Metanephros (tissue), 2 donors: ENCODE measurements around the gene PDPR. TPM values are rescaled to one million over a fixed set of nuclear protein-coding genes. Genes with fewer than 3 reads are reported as not detected.

Source experiments
- small RNA-seq: library from RNA; depleted of rRNA; stranded (forward); fragments of <200 nt; gene quantifications from one replicate; pipeline ENCODE3, GENCODE V24; 2014; ENCODE audit warnings: low replicate concordance
- total RNA-seq: library from RNA; depleted of rRNA; stranded (reverse); fragments of >200 nt; gene quantifications from one replicate; pipeline ENCODE4 v1.2.3, GENCODE V29; 2014

PDPR gene
- 36.6 TPM for total RNA-seq

GRCh38 chr16:70113982-70114826 is at the start of gene PDPR:
Gene PDPR, plus strand, starts transcription at chr16:70114332. Its CDS starts 6,161 bp downstream, at chr16:70120493.

DNA sequence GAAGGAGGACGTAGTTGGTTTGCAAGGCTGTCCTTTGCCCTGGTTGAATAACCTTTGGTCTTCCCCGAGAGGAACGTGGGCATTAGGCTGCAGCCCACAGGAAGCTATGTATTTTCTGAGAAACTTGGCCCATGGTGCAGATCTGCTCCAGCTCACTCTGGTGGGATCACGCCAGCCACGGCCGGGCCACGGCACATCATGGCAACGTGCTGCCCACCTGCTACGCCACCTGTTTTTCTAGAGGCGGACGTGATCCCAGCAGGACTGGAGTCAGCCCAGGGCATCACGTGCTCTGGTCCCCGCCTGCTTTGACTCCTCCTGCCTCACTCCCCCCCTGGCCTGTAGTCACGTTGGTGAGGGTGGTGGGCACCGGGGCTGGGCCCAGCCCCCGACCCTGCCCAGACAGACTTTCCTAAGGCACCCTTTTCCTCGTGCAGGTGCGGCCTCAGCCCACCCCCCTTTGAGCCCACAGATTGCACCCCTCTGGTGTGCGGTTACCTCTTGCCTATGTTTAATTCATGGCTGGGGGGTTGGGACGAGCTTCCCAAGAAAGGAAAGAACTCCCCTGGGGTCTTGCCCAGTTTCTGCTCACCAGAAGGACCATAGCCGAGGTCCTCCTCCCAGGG is 59.2 kb downstream of the PDPR start, which contains the start of gene CLEC18C:
CLEC18C (plus strand) TSS at position 576 of the 626 bp plus-strand sequence. CDS start 492 bp downstream, outside the sequence.

Small RNA genes lying within 50 kb of the gene (small RNA-seq; reads per million reads assigned to genes)
- not detected for gene AC009060.2

Other genes with a start within 250 kb of the PDPR start
- gene CLEC18A, start 163.0 kb upstream of the PDPR start, total RNA-seq = 56.1 TPM
- gene CLEC18C, start 59.5 kb downstream of the PDPR start, total RNA-seq = 32.6 TPM
- 28.8 TPM for gene EXOSC6, start 137.6 kb downstream of the PDPR start, total RNA-seq
- 77.0 TPM for gene AARS1, start 175.2 kb downstream of the PDPR start, total RNA-seq
- 22.3 TPM for gene DDX19B, start 184.9 kb downstream of the PDPR start, total RNA-seq
- 38.1 TPM for gene DDX19A, start 232.6 kb downstream of the PDPR start, total RNA-seq